ENCODE measurements around the gene ZCCHC12.

The ZCCHC12 gene

DNA sequence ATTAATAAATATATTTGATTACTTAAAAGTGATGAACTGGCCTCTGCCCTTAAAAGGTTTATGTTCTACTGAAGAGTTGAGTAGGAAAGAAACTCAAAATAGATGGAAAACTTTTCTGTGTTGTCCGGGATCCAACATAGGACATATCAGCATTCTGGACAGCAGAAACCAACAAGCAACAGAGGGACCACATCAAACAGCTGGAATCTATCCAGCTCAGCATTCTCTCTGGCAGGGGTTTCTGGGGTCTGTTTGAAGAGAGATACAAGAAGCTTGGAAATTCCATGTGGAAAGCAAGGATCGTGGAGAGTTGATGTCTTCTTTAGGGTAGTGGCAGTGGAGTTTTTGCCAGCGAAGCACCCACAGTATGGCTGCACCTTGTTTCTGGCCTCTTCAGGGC is 43.6 kb downstream of the ZCCHC12 start:
- no peak for DNase-seq (ENCODE audit: low read depth in 2 of 2, low spot score in 1 of 2)

DNA sequence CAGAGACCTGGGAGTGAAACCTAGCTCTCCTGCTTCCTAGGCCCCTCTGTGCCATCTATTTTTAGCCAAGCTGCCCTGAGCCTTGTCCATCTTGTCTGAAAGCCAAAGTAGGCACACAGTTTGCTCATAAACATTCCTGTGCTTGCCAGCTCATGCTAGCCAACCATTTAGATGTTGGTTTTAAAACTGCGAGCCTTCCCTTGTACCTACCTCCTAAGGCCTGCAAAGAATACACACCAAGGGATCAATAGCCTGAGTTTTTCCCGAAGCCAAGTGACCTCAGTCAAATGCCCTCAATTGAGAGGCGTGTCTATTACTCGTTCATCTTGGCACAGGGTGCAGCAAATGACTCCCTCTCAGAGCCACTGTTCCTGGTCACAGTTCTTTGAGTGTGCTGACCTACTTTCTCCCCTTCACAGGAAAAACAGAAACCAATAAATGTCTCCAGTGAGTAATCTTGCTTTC is 48.5 kb downstream of the ZCCHC12 start:
- no peak for DNase-seq (ENCODE audit: low read depth in 2 of 2, low spot score in 1 of 2)

Measured in stimulated activated CD8-positive, alpha-beta memory T cell treated with anti-CD3 and anti-CD28 coated beads, Interleukin-4, amount 100 ng/mL, for 4 hours (primary cell).